Measurements from ENCODE around the gene ANO2. TPM values are rescaled to one million over a fixed set of nuclear protein-coding genes. Genes with fewer than 3 reads are reported as not detected.

Gene ANO2
- polyA plus RNA-seq, 1 donor from 2014 or later: 1.8 TPM

- H3K4me2 ChIP-seq (ENCODE audit: low read length): no peak overlapping the region
- no peak overlapping the region for H3K9ac ChIP-seq (ENCODE audit: low read length)
- H4K20me1 ChIP-seq (ENCODE audit: insufficient read depth): no peaks in the 10 kb centered on the region
- no peaks in the 10 kb centered on the region for H3K79me2 ChIP-seq (replicated peaks; ENCODE audit: insufficient read depth, low read length)
- no peak overlapping the region for H3K4me3 ChIP-seq (ENCODE audit: low read length)
- H3K36me3 ChIP-seq (ENCODE audit: insufficient read depth, low read length): no peaks in the 10 kb centered on the region
- no peaks in the 10 kb centered on the region for H3K27me3 ChIP-seq (ENCODE audit: insufficient read depth, low read depth, low read length)
- no peak overlapping the region for H2AFZ ChIP-seq (ENCODE audit: low read depth, low read length)
- TF ChIP-seq EZH2 (IDR thresholded peaks at IDR 0.05; ENCODE audit: borderline replicate concordance, insufficient read depth, low read length, poor library complexity, severe bottlenecking): no peak
- TF ChIP-seq MXI1 (conservative IDR thresholded peaks at IDR 0.05; ENCODE audit: poor library complexity, severe bottlenecking): no peak
- no peak for TF ChIP-seq EP300 (conservative IDR thresholded peaks at IDR 0.05; ENCODE audit: poor library complexity, severe bottlenecking)
- no peak for TF ChIP-seq REST (IDR thresholded peaks at IDR 0.05; ENCODE audit: borderline replicate concordance)
- no peak for TF ChIP-seq RAD21 (conservative IDR thresholded peaks at IDR 0.05)
- no peak for TF ChIP-seq POLR2AphosphoS5 (IDR thresholded peaks at IDR 0.05)
- TF ChIP-seq SMC3 (conservative IDR thresholded peaks at IDR 0.05; ENCODE audit: poor library complexity): no peak
- no peak for TF ChIP-seq TAF1 (IDR thresholded peaks at IDR 0.05; ENCODE audit: low read depth)
- no peaks in the 10 kb centered on the region for H3F3A ChIP-seq (ENCODE audit: insufficient read depth, low read length, poor library complexity, severe bottlenecking)
- H3K9me3 ChIP-seq (ENCODE audit: low read length): no peaks in the 10 kb centered on the region
- H3K27ac ChIP-seq (ENCODE audit: low read length): no peak overlapping the region
- no peaks in the 10 kb centered on the region for H3K9me2 ChIP-seq (ENCODE audit: insufficient read depth, low read length)
Observed at GRCh38 chr12:5904441-5904840, 40.6 kb downstream of the ANO2 start.

- no peaks in the 10 kb centered on the region for H3K79me2 ChIP-seq (replicated peaks; ENCODE audit: insufficient read depth, low read length)
- no peak overlapping the region for H3K9ac ChIP-seq (ENCODE audit: low read length)
- no peaks in the 10 kb centered on the region for H3K9me2 ChIP-seq (ENCODE audit: insufficient read depth, low read length)
- no peaks in the 10 kb centered on the region for H4K20me1 ChIP-seq (ENCODE audit: insufficient read depth)
- H2AFZ ChIP-seq (ENCODE audit: low read depth, low read length): no peak overlapping the region
- no peak overlapping the region for H3K4me2 ChIP-seq (ENCODE audit: low read length)
- no peaks in the 10 kb centered on the region for H3K36me3 ChIP-seq (ENCODE audit: insufficient read depth, low read length)
- H3K9me3 ChIP-seq (ENCODE audit: low read length): no peaks in the 10 kb centered on the region
- no peaks in the 10 kb centered on the region for H3K27me3 ChIP-seq (ENCODE audit: insufficient read depth, low read depth, low read length)
- H3F3A ChIP-seq (ENCODE audit: insufficient read depth, low read length, poor library complexity, severe bottlenecking): no peaks in the 10 kb centered on the region
- H3K4me3 ChIP-seq (ENCODE audit: low read length): no peak overlapping the region
- H3K27ac ChIP-seq (ENCODE audit: low read length): no peak overlapping the region
- TF ChIP-seq SMC3 (conservative IDR thresholded peaks at IDR 0.05; ENCODE audit: poor library complexity) (no peak), REST (IDR thresholded peaks at IDR 0.05; ENCODE audit: borderline replicate concordance) (no peak), CTCF (IDR thresholded peaks at IDR 0.05; ENCODE audit: poor library complexity, severe bottlenecking) (no peak), EZH2 (IDR thresholded peaks at IDR 0.05; ENCODE audit: borderline replicate concordance, insufficient read depth, low read length, poor library complexity, severe bottlenecking) (no peak), MXI1 (conservative IDR thresholded peaks at IDR 0.05; ENCODE audit: poor library complexity, severe bottlenecking) (no peak), TAF1 (IDR thresholded peaks at IDR 0.05; ENCODE audit: low read depth) (no peak), RAD21 (conservative IDR thresholded peaks at IDR 0.05) (no peak), EP300 (conservative IDR thresholded peaks at IDR 0.05; ENCODE audit: poor library complexity, severe bottlenecking) (no peak), POLR2AphosphoS5 (IDR thresholded peaks at IDR 0.05) (no peak)
Observed at GRCh38 chr12:5902736-5903135, 42.3 kb downstream of the ANO2 start.

Measured in neural cell (in vitro differentiated cells).